GM20431 (cell line): ENCODE results near the gene C5orf15.

Source experiments
- in situ Hi-C: fragments of 300-500 bp; cut with MseI, MboI; formaldehyde crosslinking; loops from one replicate; pipeline ENCODE4 v1.15.0; 2020; ENCODE audit warnings: low sequenced_read_pairs; ENCODE audit not compliant: unreplicated experiment

C5orf15 gene

DNA sequence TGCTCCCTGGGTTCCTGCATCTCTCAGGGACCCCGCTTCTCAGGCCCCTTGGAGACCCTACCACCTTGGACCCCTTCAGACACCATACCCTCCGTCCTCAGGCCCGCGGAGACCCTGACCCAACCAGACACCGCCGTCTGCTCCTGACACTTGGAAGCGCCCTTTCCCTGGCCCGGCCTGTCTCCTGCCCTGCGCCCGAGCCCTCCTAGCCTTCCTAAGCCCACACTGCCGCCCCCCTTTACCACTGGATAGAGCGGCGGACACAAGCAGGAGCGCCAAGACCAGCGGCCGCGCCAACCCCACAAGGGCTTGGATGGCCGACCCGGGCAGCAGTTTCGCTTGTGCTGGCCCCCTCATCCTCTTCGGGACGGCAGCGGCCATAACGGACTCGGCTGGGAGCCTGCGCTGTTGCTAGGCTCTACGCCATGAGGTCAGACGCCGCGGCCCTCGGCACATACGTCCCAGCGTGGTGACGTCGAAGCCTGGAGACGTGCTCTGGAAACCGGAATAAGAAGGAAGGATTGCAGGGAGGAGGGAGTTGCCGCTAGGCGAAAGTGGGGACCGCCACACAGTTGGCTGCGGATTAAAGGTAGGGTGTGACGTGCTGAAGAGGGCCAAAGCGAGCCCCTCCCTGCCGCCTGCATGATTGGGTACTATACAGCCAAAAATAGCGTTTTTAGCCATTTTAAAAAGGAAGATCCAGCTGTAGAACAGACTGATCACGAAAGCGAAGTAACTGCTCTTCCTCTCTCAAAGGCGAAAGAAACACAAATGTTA, at the start of gene C5orf15:
C5orf15 (minus strand) TSS at position 422 of the 777 bp plus-strand sequence; CDS start at position 381, 41 bp downstream.
- in situ Hi-C loops, result no loop called here

DNA sequence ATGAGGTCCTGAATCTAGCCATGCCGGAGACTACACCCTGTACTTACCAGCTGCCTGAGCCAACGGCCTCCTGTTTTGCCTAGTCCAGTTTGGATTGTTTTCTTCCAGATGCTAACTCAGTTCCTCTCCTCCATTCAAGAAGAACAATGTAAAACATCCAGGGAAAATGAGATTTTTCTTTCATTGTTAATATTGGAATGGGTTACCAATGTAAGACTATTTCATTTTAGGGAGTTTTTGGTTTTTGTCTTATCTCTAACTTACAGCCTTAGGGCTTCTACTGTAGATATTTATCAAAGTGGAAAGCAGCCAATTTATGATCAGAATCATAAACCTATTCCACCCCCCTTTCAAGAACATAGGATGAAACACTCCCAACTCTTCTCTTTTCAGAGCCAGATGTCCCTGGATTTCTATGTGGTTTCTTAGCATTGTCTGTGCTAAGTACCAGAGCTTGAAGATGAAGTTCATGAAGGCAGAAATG, 39.9 kb upstream of the C5orf15 start:
- in situ Hi-C loops, result no loop called here

DNA sequence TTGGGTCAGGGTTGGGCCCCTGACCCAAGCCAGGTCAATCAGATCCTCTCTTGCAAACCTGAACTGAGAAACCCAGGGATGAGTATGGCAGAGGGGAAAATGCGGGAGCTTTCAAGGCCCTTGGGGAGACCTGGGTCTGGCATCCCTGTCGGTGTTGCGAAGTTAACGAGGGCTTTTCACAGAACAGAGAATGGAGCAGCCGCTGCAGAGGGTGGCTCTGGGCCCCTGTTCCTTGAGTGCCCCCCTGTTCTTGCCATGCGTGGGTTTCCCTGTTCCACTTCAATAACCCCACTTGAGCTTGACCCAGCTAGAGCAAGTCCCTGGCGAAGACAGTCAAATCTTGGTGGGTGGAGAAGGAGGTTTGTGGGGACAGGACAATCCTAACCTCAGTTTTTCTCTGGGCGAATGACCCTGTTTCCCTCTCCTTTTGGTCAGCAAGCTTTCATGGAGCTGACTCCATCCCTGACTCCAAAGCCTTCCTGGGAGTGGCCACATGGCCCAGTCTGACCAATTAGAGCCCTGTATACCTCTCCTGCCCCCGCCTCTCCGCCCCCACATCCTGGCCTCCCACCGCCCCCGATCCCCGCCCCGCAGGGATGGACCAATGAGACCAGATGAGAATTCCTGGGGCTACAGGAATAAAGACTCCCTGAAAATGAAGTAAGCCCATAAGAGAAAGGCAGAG, 39.3 kb upstream of the C5orf15 start:
- in situ Hi-C loops, result no loop called here

DNA sequence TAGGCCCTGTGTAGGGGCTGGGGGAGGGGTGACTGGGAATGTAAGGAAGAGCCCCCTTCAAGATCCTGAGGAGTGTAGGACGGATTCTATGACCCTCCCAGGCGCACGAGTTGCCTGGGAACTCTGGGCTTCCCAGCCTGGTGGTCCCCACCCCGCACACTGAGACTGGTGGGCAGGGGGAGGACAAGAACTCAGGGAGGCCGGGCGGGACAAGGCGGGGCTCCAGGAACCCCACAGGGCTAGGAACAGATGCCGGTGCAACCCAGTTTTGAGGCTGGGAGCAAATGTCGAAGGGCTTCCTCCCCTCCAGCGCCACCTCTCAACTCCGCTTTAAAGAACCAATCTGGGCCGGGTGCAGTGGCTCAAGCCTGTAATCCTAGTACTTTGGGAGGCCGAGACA, 37.7 kb upstream of the C5orf15 start:
- in situ Hi-C loops, result no loop called here

DNA sequence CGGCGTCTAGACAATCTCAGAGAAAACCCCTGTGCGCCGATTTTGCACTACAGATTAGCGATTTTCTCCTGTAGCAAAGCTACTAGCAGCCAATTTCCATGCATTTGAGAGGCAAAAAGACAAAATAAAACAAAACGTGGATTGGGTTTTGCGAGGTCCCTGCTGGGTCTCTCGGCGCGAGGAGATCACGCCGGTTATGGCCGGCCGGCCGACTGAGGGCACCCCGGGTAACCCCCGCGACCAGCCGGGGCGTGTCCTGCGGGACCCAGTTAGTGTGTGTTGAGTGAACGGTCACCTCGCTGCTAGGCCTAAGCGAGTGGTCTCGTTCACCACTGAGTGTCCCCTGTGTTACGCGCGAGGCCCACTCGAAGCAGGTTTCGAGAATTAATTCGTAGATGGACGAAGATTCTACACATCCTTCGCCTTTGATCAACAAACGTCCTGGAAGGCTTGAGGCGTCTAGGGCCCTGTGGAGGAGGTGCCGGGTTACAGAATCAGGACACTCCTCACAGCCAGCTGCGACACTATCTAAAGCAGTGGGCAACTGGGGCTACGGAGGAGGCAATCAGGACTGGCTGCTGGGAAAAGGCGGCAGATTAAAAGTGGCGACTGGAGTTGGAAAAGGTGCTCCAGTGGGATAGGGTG, 37.1 kb upstream of the C5orf15 start:
- in situ Hi-C loops, result no loop called here

DNA sequence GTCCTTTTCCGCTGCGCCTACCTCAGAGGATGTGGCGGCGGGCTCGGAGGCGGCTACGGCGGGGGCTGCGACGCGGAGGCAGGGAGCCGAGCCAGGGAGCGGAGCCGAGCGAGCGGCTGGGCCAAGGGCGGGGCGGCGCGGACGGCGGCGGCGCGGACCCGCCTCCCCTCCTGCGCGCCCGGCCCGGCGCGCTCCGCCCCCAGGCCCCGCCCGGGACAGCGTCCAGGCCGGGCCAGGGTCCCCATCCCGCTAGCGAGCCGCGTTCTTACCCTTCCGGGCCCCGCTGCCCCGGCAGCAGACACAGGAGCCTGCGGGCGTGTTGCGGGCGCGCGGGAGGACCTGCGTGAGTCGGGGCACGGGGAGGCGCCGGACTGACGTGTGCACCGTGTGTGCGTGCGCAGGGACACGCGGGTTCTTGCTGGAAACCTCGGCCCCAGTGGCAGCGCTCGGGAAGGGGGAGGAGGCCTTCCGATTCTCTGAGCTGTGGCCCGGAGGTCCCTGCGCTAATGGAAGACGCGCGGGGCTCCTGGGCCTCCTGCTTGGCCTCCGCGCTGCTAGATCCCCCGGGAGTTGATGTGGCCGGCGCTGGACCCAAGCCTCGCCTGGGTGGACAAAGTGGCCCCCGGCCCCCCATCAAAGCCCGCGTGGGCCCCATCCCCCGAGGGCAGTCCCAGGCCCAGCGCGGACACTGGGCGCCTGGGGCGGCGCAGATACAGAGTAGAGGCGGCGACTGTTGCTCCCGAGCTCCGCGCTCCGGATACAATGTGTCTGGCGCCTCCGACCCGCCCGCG, 36.4 kb upstream of the C5orf15 start, which contains the start of gene VDAC1:
VDAC1 (minus strand) TSS at position 350 of the 791 bp plus-strand sequence. CDS start 11,963 bp downstream, outside the sequence.
- in situ Hi-C loops, result no loop called here

DNA sequence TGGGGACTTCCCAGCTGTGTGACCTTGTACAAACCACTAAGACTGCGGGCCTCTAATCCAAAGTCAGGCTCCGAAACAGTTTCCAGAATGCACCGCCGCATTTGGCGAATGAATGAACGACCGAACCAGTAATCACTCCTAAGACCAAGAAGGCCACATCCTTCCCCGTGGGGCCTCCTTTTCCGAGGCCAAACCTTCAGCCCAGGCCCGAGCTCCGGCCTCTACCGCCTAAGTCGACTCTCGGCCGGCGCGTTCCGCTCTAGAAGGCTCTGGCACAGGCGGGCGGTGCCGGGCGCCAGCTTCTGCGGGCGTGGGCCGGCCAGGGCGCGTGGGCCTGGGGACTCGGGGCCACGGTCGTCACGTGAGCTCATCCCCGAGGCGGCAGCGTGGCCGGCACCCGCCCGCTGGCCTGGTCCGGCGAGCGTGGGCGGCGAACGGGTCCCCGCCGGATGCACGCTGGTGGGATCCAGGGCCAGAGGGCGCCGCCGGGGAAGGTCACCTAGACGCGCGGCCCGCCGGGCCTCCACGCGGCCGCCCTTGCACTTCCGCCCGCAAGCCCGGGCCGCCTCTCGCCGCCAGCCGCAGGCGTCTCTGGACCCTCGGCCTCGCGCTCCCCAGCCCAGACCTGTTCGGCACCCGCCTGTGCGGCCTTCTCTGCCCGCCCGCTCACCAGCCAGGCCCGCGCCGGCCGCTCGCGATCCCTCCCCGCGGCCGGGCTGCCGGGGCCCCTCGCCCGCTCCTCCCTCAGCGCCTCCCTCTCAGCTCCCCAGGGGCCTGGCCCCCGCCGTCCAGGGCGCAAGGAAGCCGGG, 35.6 kb upstream of the C5orf15 start:
- in situ Hi-C loops, result no loop called here

DNA sequence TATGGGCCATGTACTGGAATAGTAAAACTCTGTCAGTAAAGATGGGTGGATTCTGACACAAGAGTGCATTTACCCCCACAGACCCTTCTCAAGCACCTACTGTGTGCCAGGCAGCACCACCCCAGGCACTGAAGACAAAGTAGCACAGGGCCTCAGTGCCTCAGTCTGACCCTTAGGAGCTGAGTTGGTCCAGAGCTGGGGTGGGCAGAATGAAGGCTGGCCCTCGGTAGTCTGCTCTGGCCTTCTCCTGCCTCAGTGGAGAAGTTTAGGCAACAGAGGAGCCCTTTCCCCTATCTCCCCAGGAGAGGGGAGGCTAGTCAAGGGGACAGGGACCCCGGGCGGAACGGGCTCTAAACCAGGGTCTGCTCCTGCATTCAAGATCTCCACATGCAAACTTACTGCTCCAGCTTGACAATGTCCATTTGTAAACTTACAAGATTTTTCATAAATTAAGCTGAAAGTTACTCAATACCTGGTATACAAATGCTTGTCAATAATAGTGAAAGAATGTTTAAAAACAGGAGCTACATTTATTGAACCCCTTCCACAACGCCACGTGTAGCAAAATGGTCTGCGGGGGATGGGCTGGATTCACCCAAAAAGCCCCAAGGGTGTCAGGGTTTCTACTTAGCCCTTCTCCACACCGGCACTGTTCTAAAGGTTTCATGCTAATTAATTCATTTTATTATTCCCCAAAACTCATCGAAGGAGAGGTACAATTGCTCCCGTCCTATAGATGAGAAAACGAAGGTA, 34.8 kb upstream of the C5orf15 start:
- in situ Hi-C loops, result no loop called here

DNA sequence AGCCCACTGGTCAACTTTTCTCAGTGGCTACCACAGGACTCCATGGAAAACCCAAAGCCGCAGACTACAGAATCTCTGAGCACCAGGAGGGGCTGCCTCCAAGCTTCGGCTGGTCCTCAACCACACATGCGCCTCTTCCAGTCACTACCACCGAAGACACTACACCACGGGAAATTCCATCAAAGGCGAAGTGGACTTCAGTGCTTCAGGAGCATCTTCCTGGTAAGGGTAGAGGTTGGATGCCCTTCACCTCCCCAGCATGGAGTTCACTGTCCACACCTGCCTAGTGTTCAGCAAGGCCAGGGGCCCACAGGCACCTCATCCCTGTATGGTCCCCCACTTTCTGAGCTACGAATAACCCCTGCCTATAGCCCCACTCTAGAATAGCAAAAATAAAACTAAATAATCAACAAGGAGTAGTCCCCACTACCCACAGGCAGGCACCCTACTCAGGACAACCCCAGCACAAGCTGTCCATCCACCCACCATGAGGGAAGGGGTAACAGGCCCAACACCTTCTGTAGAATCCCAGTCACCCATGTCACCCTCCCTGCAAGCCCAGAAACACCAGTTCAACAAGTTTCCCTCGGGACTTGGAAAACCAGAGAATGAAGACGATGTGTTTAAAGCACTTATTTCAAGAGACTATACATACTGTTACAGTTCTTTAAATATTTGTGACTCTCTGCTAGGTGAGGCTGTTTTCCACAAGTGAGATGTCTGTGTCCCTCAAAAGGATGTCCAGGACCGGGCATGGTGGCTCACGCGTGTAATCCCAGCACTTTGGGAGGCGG, 33.7 kb upstream of the C5orf15 start:
- in situ Hi-C loops, result no loop called here

DNA sequence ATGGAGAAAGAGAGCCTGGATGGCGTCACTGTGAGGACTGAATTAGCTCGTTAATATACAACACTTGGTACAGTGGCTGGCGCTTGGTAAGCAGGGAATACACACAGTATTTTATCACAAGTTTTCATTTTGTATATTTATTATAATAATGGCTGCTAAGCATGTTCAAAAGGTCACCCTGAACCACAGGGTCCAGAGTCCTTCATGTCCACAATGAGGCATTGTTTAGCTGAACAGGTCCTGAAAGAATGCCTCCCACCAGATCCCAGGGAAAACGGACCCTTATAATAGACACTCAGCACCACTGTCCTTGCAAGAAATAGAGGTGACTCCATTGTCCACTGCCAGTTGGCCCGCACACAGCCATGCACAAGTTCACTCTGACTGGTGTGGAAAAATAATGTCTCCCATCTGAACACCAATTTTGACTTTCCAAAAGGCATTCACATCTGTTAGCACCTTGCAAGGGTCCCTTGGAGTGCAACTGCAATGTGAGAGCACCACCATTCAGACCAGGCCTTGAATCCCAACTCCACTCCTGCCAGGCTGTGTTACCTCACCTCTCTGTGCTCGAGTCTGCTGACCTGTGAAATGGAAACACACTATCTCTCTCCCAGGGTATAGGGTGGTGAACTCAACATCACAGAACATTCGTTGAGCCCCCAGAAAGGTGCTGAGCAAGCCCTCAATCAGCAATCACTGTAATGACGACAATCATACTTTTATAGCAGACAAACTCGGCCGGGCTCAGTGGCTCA, 32.5 kb upstream of the C5orf15 start:
- in situ Hi-C loops, result no loop called here

DNA sequence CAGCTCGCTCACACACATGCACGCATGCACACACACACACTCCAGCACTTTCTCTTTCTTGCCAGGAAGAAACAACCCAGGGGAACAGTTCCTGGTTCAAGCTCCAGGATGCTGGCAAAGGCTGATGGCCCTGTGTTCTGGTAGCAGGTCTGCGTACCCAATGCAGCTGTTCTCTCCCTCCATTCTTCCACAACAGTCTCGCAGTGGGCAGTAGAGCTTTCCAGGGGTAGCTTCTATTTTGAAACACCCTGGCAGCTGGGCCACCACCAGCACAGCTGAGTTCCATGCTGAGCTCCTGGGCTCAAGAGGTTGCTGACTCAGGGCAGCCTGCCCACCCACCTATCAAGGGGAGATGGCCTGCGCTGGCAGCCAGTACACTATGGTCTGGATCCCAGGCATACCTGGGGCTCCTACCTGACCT, 31.7 kb upstream of the C5orf15 start:
- in situ Hi-C loops, result no loop called here

DNA sequence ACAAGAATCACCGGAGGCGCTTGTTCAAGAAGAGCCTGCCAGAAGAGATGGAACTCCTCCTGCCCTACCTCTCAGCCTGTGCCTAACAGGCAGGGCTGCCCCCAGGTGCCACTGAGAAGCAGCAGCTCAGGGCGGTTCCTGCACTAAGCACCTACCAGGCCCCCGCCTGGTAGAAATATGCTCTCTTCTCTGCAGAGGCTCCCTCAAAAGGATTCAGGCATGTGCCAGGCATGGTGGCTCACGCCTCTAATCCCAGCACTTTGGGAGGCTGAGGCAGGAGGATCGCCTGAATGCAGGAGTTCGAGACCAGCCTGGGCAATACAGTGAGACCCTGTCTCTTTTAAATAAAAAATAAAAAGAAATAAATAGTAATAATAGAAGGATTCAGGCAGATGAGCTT, 30.4 kb upstream of the C5orf15 start:
- in situ Hi-C loops, result no loop called here

DNA sequence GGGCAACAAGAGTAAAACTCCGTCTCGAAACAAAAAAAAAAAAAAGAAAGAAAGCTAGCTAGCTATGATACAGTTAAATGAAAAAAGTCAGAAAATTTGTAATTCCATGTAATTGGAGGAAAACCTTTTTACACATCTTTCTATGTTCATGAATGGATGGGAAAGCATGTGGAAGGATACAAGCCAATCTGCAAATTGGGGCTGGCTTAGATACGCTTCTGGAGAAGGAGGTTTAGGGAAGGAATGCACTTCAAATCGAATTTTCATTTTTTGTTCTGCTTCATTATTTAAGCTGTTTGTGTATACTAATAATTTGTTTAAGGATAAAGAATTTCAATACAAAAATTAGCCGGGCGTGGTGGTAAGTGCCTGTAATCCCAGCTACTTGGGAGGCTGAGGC, 29.6 kb upstream of the C5orf15 start:
- in situ Hi-C loops, result no loop called here

DNA sequence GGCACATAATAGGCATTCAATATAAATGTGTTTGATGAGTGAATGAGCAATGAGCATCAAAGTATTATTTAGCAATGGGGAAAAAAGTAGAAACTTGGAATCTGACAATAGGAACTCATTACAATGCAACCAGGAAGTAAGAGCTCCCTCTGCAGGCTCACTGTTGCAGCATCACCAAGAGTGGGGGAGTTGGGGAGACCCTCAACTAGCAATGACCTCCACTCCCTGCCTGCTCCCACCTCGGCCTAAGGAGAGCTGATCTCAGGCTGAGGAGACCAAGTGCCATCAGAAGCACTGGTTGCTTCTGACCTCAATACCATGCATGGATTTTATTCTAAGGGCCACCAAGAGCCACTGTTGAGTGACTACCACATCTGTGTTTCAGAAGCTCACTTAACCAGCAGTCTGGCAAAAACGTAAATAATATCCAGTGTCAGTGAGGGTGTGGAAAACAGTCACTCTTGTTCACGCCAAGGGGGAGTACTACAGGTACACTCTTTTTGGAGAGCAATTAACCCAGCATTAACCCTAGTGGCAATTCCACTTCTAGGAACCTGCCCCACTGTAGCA, 28.3 kb upstream of the C5orf15 start:
- in situ Hi-C loops, result no loop called here

DNA sequence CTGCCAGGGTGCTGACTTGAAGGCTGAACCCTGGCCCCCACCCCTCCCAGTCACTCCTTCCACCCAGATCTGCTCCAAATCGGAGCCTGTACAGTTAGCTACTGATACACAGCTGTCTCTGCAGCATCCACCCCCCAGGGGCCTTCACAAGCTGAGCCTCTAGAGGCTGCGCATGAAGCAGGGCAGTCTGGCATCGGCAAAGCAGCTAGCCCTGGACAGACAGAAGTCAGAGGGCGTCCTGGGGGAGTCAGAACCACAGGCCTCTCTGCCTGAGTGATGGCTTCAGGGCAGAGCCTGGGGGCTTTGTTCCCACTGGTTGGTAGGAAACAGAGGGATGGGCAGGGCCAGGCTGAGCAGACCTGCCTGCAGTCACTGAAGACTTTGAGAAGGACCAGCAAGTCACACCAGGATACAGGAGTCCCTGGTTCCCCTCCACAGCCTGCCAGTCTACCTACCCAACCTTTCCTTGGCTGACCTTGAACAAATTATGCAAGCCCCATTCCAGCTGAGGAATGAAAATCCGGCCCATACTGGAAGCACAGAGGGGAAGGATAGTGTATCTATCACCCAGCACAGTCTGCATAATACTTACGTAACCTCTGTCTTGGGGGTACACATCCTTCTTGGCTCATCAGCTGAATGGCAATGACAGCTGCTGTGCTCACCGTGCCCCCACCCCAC, 27.6 kb upstream of the C5orf15 start:
- in situ Hi-C loops, result no loop called here

DNA sequence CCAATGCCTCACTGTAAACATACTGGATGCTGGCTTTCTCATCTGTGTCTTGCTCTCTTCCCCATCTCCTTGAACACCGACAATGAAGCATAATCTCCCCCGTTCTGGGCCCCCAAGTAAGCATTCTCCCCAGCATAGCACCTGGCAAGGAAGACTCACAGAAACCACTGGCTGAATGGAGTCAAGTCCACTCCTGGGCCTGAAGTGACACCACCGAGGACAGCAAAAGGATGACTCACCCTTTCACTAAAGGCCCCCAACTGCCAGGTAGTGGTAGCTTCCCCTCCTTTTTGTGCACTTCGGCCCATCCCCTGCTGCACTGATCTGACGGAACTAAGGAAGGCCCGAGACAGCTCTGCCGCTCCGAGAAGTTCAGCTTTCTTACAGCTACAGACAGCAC, 26.9 kb upstream of the C5orf15 start:
- in situ Hi-C loops, result no loop called here
